GM12892 (cell line): ENCODE measurements around the gene LEFTY2.

ENCODE experiments used
- POLR2A ChIP-seq: IDR thresholded peaks from 2 replicates; pipeline ENCODE4 v1.6.1; 2011; ENCODE audit warnings: low read depth, low read length, control low read depth
- POLR2AphosphoS5 ChIP-seq: IDR thresholded peaks from 2 replicates; pipeline ENCODE4 v1.6.1; 2011; ENCODE audit warnings: low read depth, low read length, control low read depth
- TAF1 ChIP-seq: IDR thresholded peaks from 2 replicates; pipeline ENCODE4 v1.6.1; 2011; ENCODE audit warnings: low read depth, mild to moderate bottlenecking, control low read depth, low read length, borderline replicate concordance

GRCh38 chr1:225953315-225953714 is 12.3 kb upstream of the LEFTY2 start:
- TF ChIP-seq POLR2A (no peak), POLR2AphosphoS5 (no peak), TAF1 (no peak)
